ENCODE measurements around the gene TBX19.

GRCh38 chr1:168234846-168235547 is 45.7 kb upstream of the TBX19 start:
- TF ChIP-seq CTCF (IDR thresholded peaks at IDR 0.05) (peak; percentile 83), ZFX (IDR thresholded peaks at IDR 0.05; ENCODE audit: borderline replicate concordance) (no peak)
